Muscle layer of duodenum (tissue), 2 donors: ENCODE data around the gene SLC31A1.
"Not testable (repeated sequence)": the region's sequence is repeated elsewhere in the genome, so short reads cannot be mapped to it uniquely, and the experiment has no call there.

Experiments
- H3K27ac ChIP-seq: one replicate; pipeline ENCODE4 v1.7.0; 2013; ENCODE audit warnings: mild to moderate bottlenecking, low read length
- H3K27me3 ChIP-seq: one replicate; pipeline ENCODE4 v1.7.0; 2013; ENCODE audit warnings: low read depth, mild to moderate bottlenecking, control low read depth, low read length
- H3K36me3 ChIP-seq, 2 donors: one replicate each; pipeline ENCODE4 v1.7.0; 2013; ENCODE audit warnings: low read length in 2 of 2, control low read depth in 1 of 2, mild to moderate bottlenecking in 1 of 2; ENCODE audit not compliant: insufficient read depth in 2 of 2, control insufficient read depth in 1 of 2
- H3K4me1 ChIP-seq, 2 donors: one replicate each; pipeline ENCODE4 v1.7.0; 2013; ENCODE audit warnings: low read length in 2 of 2, mild to moderate bottlenecking in 2 of 2, control low read depth in 1 of 2, moderate library complexity in 1 of 2; ENCODE audit not compliant: insufficient read depth in 2 of 2, control insufficient read depth in 1 of 2
- H3K4me3 ChIP-seq, 2 donors: one replicate each; pipeline ENCODE4 v1.7.0; 2013; ENCODE audit warnings: low read length in 2 of 2, low read depth in 1 of 2, mild to moderate bottlenecking in 1 of 2
- H3K9me3 ChIP-seq, 2 donors: one replicate each; pipeline ENCODE4 v1.7.0; 2013; ENCODE audit warnings: low read length in 2 of 2, control low read depth in 1 of 2, mild to moderate bottlenecking in 1 of 2; ENCODE audit not compliant: control insufficient read depth in 1 of 2
- donor health status: healthy.

SLC31A1 gene

GRCh38 chr9:113244556-113244955 lies 23.2 kb downstream of the SLC31A1 start:
- H3K4me3 ChIP-seq = no peak overlapping the region
- H3K27ac ChIP-seq = no peak overlapping the region
- no peaks in the 10 kb centered on the region for H3K9me3 ChIP-seq
- no peaks in the 10 kb centered on the region for H3K36me3 ChIP-seq
- H3K27me3 ChIP-seq = no peaks in the 10 kb centered on the region
- no peaks in the 10 kb centered on the region for H3K4me1 ChIP-seq

GRCh38 chr9:113245894-113246293 lies 24.6 kb downstream of the SLC31A1 start:
- H3K27me3 ChIP-seq = no peaks in the 10 kb centered on the region
- H3K4me3 ChIP-seq = no peak overlapping the region
- H3K9me3 ChIP-seq = no peaks in the 10 kb centered on the region
- no peak overlapping the region for H3K27ac ChIP-seq
- no peaks in the 10 kb centered on the region for H3K4me1 ChIP-seq
- no peaks in the 10 kb centered on the region for H3K36me3 ChIP-seq

DNA sequence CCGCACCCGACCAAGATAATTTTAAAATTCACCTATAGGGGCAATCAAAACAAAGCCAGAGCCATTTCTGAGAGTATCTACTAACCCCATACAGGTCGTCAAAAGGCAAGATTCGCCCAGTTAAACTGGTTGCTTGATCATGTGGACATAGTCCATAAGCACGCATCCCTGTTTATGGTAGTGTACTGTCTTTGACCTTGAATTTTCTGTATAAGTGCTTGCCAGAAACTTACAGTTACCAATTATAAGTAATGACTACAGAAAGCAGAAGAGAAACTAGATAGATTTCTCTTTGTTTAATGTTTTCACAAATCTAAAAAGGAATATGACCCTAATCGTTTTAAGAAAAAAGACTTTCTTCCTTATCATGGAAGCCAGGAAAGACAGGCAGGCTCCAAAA lies 25.6 kb downstream of the SLC31A1 start:
- H3K27ac ChIP-seq = no peak overlapping the region

DNA sequence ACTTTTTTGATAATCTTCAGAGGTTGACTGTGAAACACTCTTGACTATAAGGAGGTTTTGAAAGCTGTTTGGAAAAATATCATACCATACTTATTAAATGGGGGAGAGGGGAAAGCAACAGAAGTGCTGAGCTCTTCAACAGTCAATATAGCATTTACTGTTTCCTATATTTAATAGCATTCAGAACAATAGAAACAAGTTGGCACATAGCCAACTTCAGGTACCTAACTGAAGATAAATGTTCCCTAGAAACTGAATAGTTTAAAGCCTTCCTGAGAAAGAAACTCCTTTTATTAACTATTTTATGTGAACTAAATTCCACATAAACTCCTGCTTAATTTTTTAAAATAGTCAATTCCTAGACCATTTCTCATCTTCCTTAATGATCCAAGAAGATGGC lies 26.3 kb downstream of the SLC31A1 start:
- H3K4me3 ChIP-seq = no peak overlapping the region
- H3K4me1 ChIP-seq = no peaks in the 10 kb centered on the region
- no peak overlapping the region for H3K27ac ChIP-seq
- no peaks in the 10 kb centered on the region for H3K36me3 ChIP-seq
- H3K27me3 ChIP-seq = no peaks in the 10 kb centered on the region
- no peaks in the 10 kb centered on the region for H3K9me3 ChIP-seq

More for the DNA sequence above, 25.6 kb downstream of the SLC31A1 start:
- H3K4me3 ChIP-seq = no peak overlapping the region
- H3K9me3 ChIP-seq = no peaks in the 10 kb centered on the region
- no peaks in the 10 kb centered on the region for H3K27me3 ChIP-seq
- H3K4me1 ChIP-seq = no peaks in the 10 kb centered on the region
- H3K36me3 ChIP-seq = no peaks in the 10 kb centered on the region

DNA sequence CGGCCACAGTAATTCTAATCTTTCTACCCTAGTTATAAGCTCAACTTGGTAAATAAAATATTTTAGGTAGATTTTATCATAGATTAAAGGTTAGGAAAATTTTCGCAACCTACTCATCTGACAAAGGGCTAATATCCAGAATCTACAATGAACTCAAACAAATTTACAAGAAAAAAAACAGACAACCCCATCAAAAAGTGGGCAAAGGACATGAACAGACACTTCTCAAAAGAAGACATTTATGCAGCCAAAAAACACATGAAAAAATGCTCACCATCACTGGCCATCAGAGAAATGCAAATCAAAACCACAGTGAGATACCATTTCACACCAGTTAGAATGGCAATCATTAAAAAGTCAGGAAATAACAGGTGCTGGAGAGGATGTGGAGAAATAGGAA lies 28.3 kb downstream of the SLC31A1 start:
- not testable (repeated sequence) for H3K9me3 ChIP-seq, H3K4me3 ChIP-seq, H3K36me3 ChIP-seq, H3K27me3 ChIP-seq, H3K4me1 ChIP-seq, H3K27ac ChIP-seq

DNA sequence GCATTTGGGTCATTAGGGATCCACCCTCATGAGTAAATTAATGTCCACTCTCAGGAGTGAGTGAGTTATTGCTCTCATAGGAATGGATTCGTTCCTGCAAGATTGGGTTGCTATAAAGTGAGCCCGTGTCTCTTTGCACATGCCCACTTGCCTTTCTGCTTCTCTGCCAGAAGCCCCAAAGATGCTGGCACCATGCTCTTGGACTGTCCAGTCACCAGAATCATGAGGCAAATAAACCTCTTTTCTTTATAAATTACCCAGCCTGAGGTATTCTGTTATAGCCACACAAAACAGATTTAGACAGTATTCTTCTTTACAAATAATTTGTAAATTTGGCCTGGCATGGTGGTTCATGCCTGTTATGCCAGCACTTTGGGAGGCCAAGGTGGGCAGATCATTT lies 29.5 kb downstream of the SLC31A1 start:
- no peaks in the 10 kb centered on the region for H3K4me1 ChIP-seq
- no peak overlapping the region for H3K27ac ChIP-seq
- H3K4me3 ChIP-seq = no peak overlapping the region
- no peaks in the 10 kb centered on the region for H3K27me3 ChIP-seq
- no peaks in the 10 kb centered on the region for H3K36me3 ChIP-seq
- no peaks in the 10 kb centered on the region for H3K9me3 ChIP-seq

DNA sequence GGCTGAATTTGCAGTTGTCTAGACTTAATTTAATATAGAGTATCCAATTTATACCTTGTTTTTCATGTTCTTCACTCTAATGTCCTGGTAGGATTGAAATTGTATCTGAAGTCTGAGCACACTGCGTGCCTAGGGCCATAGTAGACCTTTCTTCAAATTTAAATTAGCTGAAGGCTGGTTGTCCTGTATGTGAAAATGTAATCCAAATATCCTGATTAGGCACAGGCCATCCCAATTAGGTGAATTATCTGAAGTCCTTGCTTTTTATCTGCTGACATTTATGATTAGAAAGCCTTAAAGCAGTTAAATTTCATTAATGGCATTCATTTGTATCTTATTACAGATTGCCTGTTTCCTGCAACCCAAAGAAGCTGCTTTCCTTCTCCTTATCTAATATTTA lies 33.6 kb downstream of the SLC31A1 start:
- H3K4me1 ChIP-seq = no peaks in the 10 kb centered on the region
- H3K27me3 ChIP-seq = no peaks in the 10 kb centered on the region
- H3K4me3 ChIP-seq = no peak overlapping the region
- peaks cover 9 to 28% of the 10 kb centered on the region in 2 donors for H3K36me3 ChIP-seq
- H3K27ac ChIP-seq = no peak overlapping the region
- no peaks in the 10 kb centered on the region for H3K9me3 ChIP-seq

GRCh38 chr9:113255438-113255837 lies 34.1 kb downstream of the SLC31A1 start:
- Histone ChIP-seq H3K9me3 (no peaks in the 10 kb centered on the region), H3K36me3 (peaks cover 13 to 32% of the 10 kb centered on the region in 2 donors), H3K4me1 (no peaks in the 10 kb centered on the region), H3K4me3 (no peak overlapping the region), H3K27ac (no peak overlapping the region), H3K27me3 (no peaks in the 10 kb centered on the region)

GRCh38 chr9:113257863-113258262 lies 36.5 kb downstream of the SLC31A1 start:
- no peak overlapping the region for H3K4me3 ChIP-seq
- H3K27me3 ChIP-seq = no peaks in the 10 kb centered on the region
- peaks cover 17 to 40% of the 10 kb centered on the region in 2 donors for H3K36me3 ChIP-seq
- no peaks in the 10 kb centered on the region for H3K4me1 ChIP-seq
- H3K9me3 ChIP-seq = no peaks in the 10 kb centered on the region
- H3K27ac ChIP-seq = no peak overlapping the region

- Histone ChIP-seq H3K27me3 (no peaks in the 10 kb centered on the region), H3K36me3 (peaks cover 17 to 41% of the 10 kb centered on the region in 2 donors), H3K4me1 (no peaks in the 10 kb centered on the region), H3K9me3 (no peaks in the 10 kb centered on the region), H3K4me3 (no peak overlapping the region), H3K27ac (no peak overlapping the region)
Measured at GRCh38 chr9:113258282-113258681, 36.9 kb downstream of the SLC31A1 start.

DNA sequence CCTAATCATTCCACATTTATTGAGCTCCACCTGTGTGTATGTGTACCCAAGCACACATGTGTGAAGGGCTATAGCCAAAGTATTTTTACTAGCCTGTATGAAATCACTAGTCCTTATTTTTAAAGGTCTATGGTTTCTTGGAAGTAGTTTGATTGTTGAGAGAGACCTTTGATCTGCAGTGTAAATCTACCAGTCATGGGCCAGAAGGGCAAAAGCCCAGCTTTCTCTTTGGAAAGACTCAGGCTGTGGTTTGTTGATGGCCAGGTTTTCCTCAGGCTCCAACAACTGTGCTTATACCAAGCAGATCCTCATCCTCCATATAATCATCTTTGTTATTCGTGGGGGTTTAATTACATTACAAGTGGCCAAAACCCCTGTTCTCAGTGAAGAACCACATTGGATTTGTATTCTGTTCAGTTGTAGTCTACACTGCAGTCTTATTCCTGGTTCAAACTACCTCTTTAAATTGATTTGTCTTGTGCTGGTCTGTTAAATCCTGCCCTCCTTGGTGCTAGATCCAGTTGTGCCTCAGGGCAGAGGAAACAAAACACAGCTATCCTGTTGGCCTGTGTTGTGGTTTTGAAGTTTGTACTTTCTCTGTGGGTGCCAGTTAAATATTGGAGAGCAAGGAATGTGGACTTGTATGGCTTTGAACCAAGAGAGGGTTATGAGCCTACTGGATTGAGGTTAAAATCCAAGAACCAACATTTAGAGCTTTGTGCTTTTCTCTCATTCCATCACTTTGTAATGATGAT lies 40.8 kb downstream of the SLC31A1 start:
- Histone ChIP-seq H3K4me1 (no peaks in the 10 kb centered on the region), H3K27me3 (no peaks in the 10 kb centered on the region), H3K27ac (no peak overlapping the region), H3K4me3 (no peak overlapping the region), H3K9me3 (no peaks in the 10 kb centered on the region), H3K36me3 (peaks cover 17 to 50% of the 10 kb centered on the region in 2 donors)

DNA sequence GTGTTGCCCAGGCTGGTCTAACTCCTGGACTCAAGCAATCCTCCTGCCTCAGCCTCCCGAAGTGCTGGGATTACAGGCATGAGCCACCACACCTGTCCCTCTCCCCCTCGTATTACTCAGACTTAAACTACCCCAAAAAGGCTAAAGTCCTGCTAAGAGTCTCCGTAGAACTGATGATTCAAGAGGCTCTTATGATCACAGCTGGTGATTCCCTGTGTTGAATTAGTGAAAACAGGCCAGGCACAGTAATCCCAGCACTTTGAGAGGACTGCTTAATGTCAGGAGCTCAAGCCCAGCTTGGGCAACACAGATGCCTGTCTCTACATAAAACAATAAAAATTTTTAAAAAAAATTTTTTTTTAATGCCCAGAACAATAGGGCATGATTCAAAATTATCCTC lies 44.8 kb downstream of the SLC31A1 start:
- Histone ChIP-seq H3K27ac (no peak overlapping the region), H3K9me3 (no peaks in the 10 kb centered on the region), H3K27me3 (no peaks in the 10 kb centered on the region), H3K36me3 (peaks cover 27 to 55% of the 10 kb centered on the region in 2 donors), H3K4me1 (no peaks in the 10 kb centered on the region), H3K4me3 (no peak overlapping the region)
